ENCODE data around the gene TULP4. TPM values are rescaled to one million over a fixed set of nuclear protein-coding genes. Genes with fewer than 3 reads are reported as not detected.

TULP4 gene
- total RNA-seq, 1 experiment from 2014 or later: 82.0 TPM

- BruUV-seq (replicated peaks): no TSS peak
- intact Hi-C loops (cut with micrococcal nuclease; ENCODE audit: unreplicated experiment): no loop called here
- H3K4me3 ChIP-seq (ENCODE audit: low read depth, low read length, poor library complexity, severe bottlenecking): no peak overlapping the region
- no peak for TF ChIP-seq CTCF (conservative IDR thresholded peaks at IDR 0.05; ENCODE audit: low read depth, low read length)
- TF ChIP-seq EZH2 (IDR thresholded peaks at IDR 0.05; ENCODE audit: borderline replicate concordance, low read depth, low read length, poor library complexity, severe bottlenecking): no peak
- ChIA-PET CTCF (no interaction called here), POLR2A (ENCODE audit: low non-redundant PET) (no interaction called here)
- H3K36me3 ChIP-seq (ENCODE audit: insufficient read depth, low read length, poor library complexity, severe bottlenecking): no peaks in the 10 kb centered on the region
- H3K27ac ChIP-seq (ENCODE audit: low read depth, low read length, poor library complexity, severe bottlenecking): no peak overlapping the region
- H3K4me1 ChIP-seq (ENCODE audit: insufficient read depth, low read length, poor library complexity, severe bottlenecking): peaks cover 3% of the 10 kb centered on the region
- H3K9me3 ChIP-seq (ENCODE audit: low read depth, low read length, poor library complexity, severe bottlenecking): peaks cover 4% of the 10 kb centered on the region
- no peaks in the 10 kb centered on the region for H3K27me3 ChIP-seq (replicated peaks; ENCODE audit: insufficient read depth, low read depth, low read length, poor library complexity)
- DNase-seq (ENCODE audit: low spot score): no peak
Measured at GRCh38 chr6:158422629-158423238, 110.5 kb downstream of the TULP4 start.

- DNase-seq (ENCODE audit: low spot score): no peak
- Histone ChIP-seq H3K27ac (ENCODE audit: low read depth, low read length, poor library complexity, severe bottlenecking) (peak overlapping the region; percentile 11), H3K9me3 (ENCODE audit: low read depth, low read length, poor library complexity, severe bottlenecking) (no peaks in the 10 kb centered on the region), H3K27me3 (replicated peaks; ENCODE audit: insufficient read depth, low read depth, low read length, poor library complexity) (no peaks in the 10 kb centered on the region), H3K4me3 (ENCODE audit: low read depth, low read length, poor library complexity, severe bottlenecking) (no peak overlapping the region), H3K36me3 (ENCODE audit: insufficient read depth, low read length, poor library complexity, severe bottlenecking) (no peaks in the 10 kb centered on the region), H3K4me1 (ENCODE audit: insufficient read depth, low read length, poor library complexity, severe bottlenecking) (no peaks in the 10 kb centered on the region)
- POLR2A ChIA-PET (ENCODE audit: low non-redundant PET): no interaction called here
- CTCF ChIA-PET: no interaction called here
- TF ChIP-seq EZH2 (IDR thresholded peaks at IDR 0.05; ENCODE audit: borderline replicate concordance, low read depth, low read length, poor library complexity, severe bottlenecking) (no peak), CTCF (conservative IDR thresholded peaks at IDR 0.05; ENCODE audit: low read depth, low read length) (no peak)
- intact Hi-C loops (cut with micrococcal nuclease; ENCODE audit: unreplicated experiment): no loop called here
- BruUV-seq (replicated peaks): no TSS peak
Measured at GRCh38 chr6:158431036-158431435, 118.8 kb downstream of the TULP4 start.

- CTCF ChIA-PET: no interaction called here
Measured at GRCh38 chr6:158431560-158431959, 119.3 kb downstream of the TULP4 start.

More at GRCh38 chr6:158431560-158431959, 119.3 kb downstream of the TULP4 start:
- Histone ChIP-seq H3K27ac (ENCODE audit: low read depth, low read length, poor library complexity, severe bottlenecking) (no peak overlapping the region), H3K36me3 (ENCODE audit: insufficient read depth, low read length, poor library complexity, severe bottlenecking) (no peaks in the 10 kb centered on the region), H3K4me1 (ENCODE audit: insufficient read depth, low read length, poor library complexity, severe bottlenecking) (no peaks in the 10 kb centered on the region), H3K27me3 (replicated peaks; ENCODE audit: insufficient read depth, low read depth, low read length, poor library complexity) (no peaks in the 10 kb centered on the region), H3K4me3 (ENCODE audit: low read depth, low read length, poor library complexity, severe bottlenecking) (no peak overlapping the region), H3K9me3 (ENCODE audit: low read depth, low read length, poor library complexity, severe bottlenecking) (no peaks in the 10 kb centered on the region)
- no peak for DNase-seq (ENCODE audit: low spot score)
- intact Hi-C loops (cut with micrococcal nuclease; ENCODE audit: unreplicated experiment): no loop called here
- POLR2A ChIA-PET (ENCODE audit: low non-redundant PET): no interaction called here
- BruUV-seq (replicated peaks): no TSS peak
- TF ChIP-seq EZH2 (IDR thresholded peaks at IDR 0.05; ENCODE audit: borderline replicate concordance, low read depth, low read length, poor library complexity, severe bottlenecking): no peak
- TF ChIP-seq CTCF (conservative IDR thresholded peaks at IDR 0.05; ENCODE audit: low read depth, low read length): no peak

All from A673 (cell line).